ENCODE results near the gene KCNK5.
A peak's percentile ranks its signal among the peaks of the same experiment; 100 is the strongest.

KCNK5 gene

GRCh38 chr6:39228992-39229767, at the start of gene KCNK5:
Gene KCNK5 (minus strand): TSS chr6:39229475. CDS start chr6:39229111, 364 bp downstream.
- peak in 30 of 56 donors; percentile 2 to 65 (median 24) for DNase-seq

GRCh38 chr6:39276379-39276995, 47.2 kb upstream of the KCNK5 start:
- DNase-seq: no peak

GRCh38 chr6:39274903-39275302, 45.6 kb upstream of the KCNK5 start:
- no peak for DNase-seq

GRCh38 chr6:39274471-39274870, 45.2 kb upstream of the KCNK5 start:
- DNase-seq: no peak

GRCh38 chr6:39273406-39273821, 44.1 kb upstream of the KCNK5 start:
- no peak for DNase-seq

GRCh38 chr6:39269961-39270360, 40.7 kb upstream of the KCNK5 start:
- no peak for DNase-seq

GRCh38 chr6:39268721-39269120, 39.4 kb upstream of the KCNK5 start:
- no peak for DNase-seq

- no peak for DNase-seq
Observed at GRCh38 chr6:39268171-39268570, 38.9 kb upstream of the KCNK5 start.

GRCh38 chr6:39266782-39267355, 37.6 kb upstream of the KCNK5 start:
- DNase-seq: no peak

- no peak for DNase-seq
Observed at GRCh38 chr6:39266375-39266774, 37.1 kb upstream of the KCNK5 start.

GRCh38 chr6:39263303-39264037, 34.2 kb upstream of the KCNK5 start:
- DNase-seq: no peak

GRCh38 chr6:39261751-39262150, 32.5 kb upstream of the KCNK5 start:
- DNase-seq: no peak

GRCh38 chr6:39260953-39261352, 31.7 kb upstream of the KCNK5 start:
- no peak for DNase-seq

- no peak for DNase-seq
Observed at GRCh38 chr6:39260456-39260855, 31.2 kb upstream of the KCNK5 start.

GRCh38 chr6:39256294-39256940, 27.1 kb upstream of the KCNK5 start:
- no peak for DNase-seq

- no peak for DNase-seq
Observed at GRCh38 chr6:39254999-39255535, 25.8 kb upstream of the KCNK5 start.

- DNase-seq: no peak
Observed at GRCh38 chr6:39251406-39251805, 22.1 kb upstream of the KCNK5 start.

GRCh38 chr6:39250507-39250906, 21.2 kb upstream of the KCNK5 start:
- DNase-seq: no peak

- DNase-seq: no peak
Observed at GRCh38 chr6:39249278-39249677, 20.0 kb upstream of the KCNK5 start.

GRCh38 chr6:39247667-39248194, 18.5 kb upstream of the KCNK5 start:
- DNase-seq: no peak

GRCh38 chr6:39243809-39244208, 14.5 kb upstream of the KCNK5 start:
- DNase-seq: peak in 8 of 56 donors; percentile 1 to 34 (median 10)

Data from amygdala (tissue), 56 donors.